NCI-H526 (cell line): ENCODE data around the gene TMPRSS2.

Experiments
- DNase-seq, 2 experiments: peaks; one replicate each; lab custom pipeline; 2025; lab: John Stamatoyannopoulos, UW

TMPRSS2 gene

DNA sequence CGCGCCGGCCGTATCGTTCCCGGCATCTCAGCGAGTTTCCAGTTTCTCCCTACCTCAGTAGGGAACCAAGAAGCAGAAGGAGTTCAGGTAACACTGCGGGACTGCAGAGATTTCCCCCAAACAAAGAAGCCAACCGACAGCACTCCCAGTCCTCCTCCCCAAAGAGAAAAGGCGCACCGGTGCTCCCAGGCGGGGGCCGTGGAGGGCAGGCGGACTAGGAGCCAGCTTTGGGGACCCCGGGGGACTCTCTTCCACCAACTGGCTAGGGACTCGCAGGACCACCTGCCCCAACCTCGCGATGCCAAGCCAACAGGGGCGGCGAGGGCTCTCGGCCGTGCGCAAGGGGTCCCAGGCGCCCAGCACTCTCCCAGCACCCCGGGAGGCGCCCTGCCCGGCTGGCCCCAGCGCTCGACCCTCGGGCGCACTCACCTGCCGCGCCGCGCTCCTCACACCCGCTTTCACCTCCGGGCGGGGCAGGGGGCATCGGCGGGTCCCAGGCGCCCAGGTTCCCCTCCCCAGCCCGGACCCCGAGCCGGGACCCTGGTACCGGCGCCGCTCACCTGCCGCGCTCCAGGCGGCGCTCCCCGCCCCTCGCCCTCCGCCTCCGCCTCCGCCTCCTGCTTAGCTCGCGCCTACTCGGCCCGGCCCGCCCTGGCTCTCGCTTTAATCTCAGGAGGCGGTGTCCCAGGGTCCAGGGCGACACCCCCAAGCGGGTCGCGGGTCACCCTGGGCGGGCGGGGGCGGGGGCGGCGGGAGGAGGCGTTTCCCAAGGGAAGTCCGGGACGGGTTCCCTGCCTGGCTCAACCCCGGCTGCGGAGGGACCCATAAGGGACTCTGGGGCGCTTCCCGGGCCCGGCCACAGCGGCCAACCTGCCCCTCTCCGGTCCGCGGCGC, at the start of gene TMPRSS2:
TMPRSS2 (minus strand) TSS at position 638 of the 894 bp plus-strand sequence. CDS start 10,025 bp downstream, outside the sequence.
- peak in 1 of 2 experiments; percentile 53 for DNase-seq

DNA sequence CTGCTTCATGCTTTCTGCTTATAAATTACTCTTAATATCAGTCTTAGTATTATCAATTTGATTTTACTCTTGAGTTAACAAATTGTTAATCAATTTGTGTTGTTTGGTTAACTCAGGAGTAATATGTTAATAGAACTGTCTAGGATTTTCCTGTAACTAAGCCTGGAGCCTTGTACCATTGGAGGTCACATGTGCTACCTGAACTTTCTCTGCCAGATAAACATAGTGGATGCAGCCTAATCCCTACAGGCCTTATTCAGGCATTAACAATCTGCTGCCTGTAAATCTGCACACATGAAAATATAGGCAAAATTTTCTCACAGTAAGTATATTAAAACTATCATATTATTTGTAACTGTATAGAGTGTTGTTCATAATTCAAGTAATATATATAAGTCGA, 47.1 kb upstream of the TMPRSS2 start:
- DNase-seq: no peak

- no peak for DNase-seq
Observed at GRCh38 chr21:41552254-41552653, 44.3 kb upstream of the TMPRSS2 start.

DNA sequence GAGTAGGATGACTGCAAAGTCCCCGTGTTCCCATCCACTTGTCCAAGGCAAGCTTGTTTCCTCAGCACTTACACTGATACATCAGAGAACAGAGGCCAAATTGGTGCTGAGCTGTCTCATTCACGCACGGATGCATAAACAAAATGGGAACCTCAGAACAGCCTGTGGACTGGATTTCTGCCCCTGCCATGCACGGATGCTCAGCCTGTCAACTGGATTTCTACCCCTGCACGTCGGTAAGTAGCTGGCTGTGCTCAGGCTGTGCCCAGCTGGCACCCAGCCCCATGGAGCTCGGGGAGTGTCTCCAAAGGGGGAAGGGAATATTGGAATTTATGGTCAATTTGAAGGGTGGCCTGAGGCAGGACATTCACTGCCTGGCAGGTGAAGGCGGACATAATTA, 40.8 kb upstream of the TMPRSS2 start:
- no peak for DNase-seq

GRCh38 chr21:41547111-41547510, 39.2 kb upstream of the TMPRSS2 start:
- DNase-seq: no peak

GRCh38 chr21:41545500-41546359, 37.8 kb upstream of the TMPRSS2 start:
- DNase-seq: no peak

DNA sequence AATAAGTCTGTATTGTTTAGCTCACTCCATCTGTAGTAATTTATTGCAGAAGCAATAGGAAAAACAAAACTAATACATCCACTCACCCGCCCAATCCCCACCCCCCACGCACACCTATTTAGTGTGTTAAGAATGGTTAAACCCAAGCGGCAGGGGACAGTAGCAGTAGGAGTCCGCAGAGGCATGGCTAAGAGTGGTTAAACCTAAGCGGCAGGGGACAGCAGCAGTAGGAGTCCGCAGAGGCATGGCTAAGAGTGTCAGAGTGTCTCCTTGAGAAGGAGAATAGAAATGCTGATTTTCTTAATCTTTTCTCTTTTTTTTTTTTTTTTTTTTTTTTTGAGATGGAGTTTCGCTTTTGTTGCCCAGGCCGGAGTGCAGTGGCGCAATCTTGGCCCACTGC, 34.8 kb upstream of the TMPRSS2 start:
- no peak for DNase-seq

DNA sequence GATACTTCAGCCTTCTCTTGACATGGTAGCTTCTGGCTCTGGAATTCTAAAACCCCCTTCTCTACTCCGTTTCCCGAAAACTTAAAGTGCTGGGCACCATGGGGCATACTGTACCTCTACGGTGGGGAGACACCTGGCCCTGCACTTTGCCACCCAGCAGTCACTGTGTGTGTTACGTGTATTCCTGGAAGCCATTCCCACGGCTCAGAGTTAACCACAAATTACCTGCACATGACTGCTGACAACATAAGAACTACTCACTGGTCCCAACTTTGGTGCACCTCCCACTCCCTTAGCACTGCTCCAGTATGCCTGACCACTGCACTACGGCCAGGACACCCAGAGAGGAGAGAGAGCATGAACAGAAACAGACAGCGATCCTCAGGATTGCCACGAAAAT, 29.4 kb upstream of the TMPRSS2 start:
- no peak for DNase-seq

GRCh38 chr21:41536827-41537103, 28.8 kb upstream of the TMPRSS2 start:
- no peak for DNase-seq

GRCh38 chr21:41536076-41536826, 28.3 kb upstream of the TMPRSS2 start:
- DNase-seq: no peak

- DNase-seq: no peak
Observed at GRCh38 chr21:41530366-41530765, 22.4 kb upstream of the TMPRSS2 start.

DNA sequence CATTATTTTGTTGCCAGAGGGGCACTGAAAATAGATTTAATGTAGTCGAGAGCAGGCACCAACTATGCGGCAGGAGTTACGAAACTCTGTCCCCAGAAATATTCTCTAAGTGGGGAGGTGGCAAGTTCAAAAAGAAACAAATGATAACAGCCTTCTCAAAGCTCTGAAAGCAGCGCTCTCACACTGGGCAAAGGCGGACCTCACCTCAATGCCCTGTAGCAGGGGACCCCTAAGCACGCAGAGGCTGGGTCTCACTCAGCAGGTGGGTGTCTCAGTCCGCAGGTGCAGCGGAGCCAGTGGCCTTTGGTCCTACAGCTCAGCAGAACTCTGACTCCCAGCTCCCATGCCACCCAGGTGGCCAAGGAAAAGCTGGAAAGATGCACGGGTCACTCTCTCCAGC, 21.8 kb upstream of the TMPRSS2 start:
- DNase-seq: no peak

- no peak for DNase-seq
Observed at GRCh38 chr21:41526478-41527087, 18.6 kb upstream of the TMPRSS2 start.

DNA sequence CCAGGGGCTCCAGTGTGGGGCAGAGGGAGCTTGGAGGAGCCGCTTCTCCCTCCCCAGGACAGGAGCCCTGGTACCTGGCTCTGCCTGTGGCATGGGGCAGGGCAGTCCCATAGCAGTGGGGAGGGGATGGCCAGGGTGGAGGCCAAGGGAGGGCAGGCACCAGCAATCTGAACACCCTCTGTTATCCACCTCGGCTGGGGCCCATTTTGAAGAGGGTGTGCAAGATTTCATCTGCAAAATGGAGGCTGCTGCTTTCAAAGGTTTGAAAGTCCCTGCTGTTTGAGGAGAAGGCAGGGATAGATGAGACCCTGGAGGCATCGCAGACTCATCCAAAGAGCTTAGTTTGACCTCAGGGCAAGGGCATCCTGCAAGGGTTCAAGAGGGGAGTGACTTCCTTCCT, 15.2 kb upstream of the TMPRSS2 start:
- no peak for DNase-seq

- DNase-seq: no peak
Observed at GRCh38 chr21:41521489-41522027, 13.6 kb upstream of the TMPRSS2 start.

GRCh38 chr21:41520560-41521442, 12.8 kb upstream of the TMPRSS2 start:
- no peak for DNase-seq

GRCh38 chr21:41519806-41520559, 12.0 kb upstream of the TMPRSS2 start:
- DNase-seq: no peak

- DNase-seq: no peak
Observed at GRCh38 chr21:41518757-41519156, 10.8 kb upstream of the TMPRSS2 start.

- DNase-seq: no peak
Observed at GRCh38 chr21:41511858-41512257, 3.9 kb upstream of the TMPRSS2 start.

DNA sequence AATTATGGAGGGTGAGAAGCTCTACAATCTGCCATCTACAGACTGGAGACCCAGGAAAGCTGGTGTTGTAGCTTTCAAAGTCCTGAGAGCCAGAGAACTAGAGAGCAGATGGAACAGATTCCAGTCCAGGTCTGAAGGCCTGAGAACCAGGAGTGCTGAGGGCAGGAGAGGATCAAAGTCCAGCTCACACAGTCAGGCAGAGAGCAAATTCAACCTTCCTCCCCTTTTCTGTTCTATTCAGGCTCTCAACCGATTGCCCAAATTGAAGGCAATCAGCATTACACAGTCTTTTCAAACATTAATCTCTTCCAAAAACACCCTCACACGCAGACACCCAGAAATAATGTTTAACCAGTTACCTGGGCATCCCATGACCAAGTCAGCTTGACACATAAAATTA, 2.5 kb upstream of the TMPRSS2 start:
- DNase-seq: no peak
